K562 (cell line): Measurements from ENCODE around the gene EBI3. TPM values are rescaled to one million over a fixed set of nuclear protein-coding genes. Genes with fewer than 3 reads are reported as not detected.

ENCODE experiments used
- ARID2 ChIP-seq: fragments of 450-650 bp; IDR thresholded peaks from 2 replicates; pipeline ENCODE4 v1.6.1; 2017; ENCODE audit warnings: antibody characterized with exemption, mild to moderate bottlenecking
- BDP1 ChIP-seq: IDR thresholded peaks from 3 replicates; pipeline ENCODE4 v1.6.1; 2011; ENCODE audit not compliant: insufficient read length, insufficient read depth
- CBX1 ChIP-seq: sonication (generic); IDR thresholded peaks from 2 replicates; pipeline ENCODE4 v1.6.1; 2016; ENCODE audit warnings: antibody characterized with exemption, low read depth, mild to moderate bottlenecking
- CBX3 ChIP-seq, 2 experiments: IDR thresholded peaks; 1 replicate in 1 of 2; 2 replicates in 1 of 2; pipeline ENCODE4 v1.6.1; 2012; ENCODE audit warnings: inconsistent platforms in 2 of 2, low read length in 2 of 2, borderline replicate concordance in 1 of 2, control low read depth in 1 of 2
- CBX5 ChIP-seq: IDR thresholded peaks from 2 replicates; pipeline ENCODE4 v1.6.1; 2014; ENCODE audit warnings: low read depth, borderline replicate concordance
- CREBBP ChIP-seq: IDR thresholded peaks from one replicate; pipeline ENCODE4 v1.6.1; 2012; ENCODE audit warnings: low read depth, mild to moderate bottlenecking, control low read depth, inconsistent platforms, low read length
- HIVEP1 ChIP-seq: fragments of 250-450 bp; sonication (Bioruptor Pico); IDR thresholded peaks from 2 replicates; pipeline ENCODE4 v1.4.0; 2020; ENCODE audit warnings: mild to moderate bottlenecking
- MTA2 ChIP-seq: fragments of 450-650 bp; IDR thresholded peaks from 2 replicates; pipeline ENCODE4 v1.6.1; 2016; ENCODE audit warnings: low read depth
- MYNN ChIP-seq, 2 experiments: sonication (generic); formaldehyde crosslinking in 1 of 2; IDR thresholded peaks; 2 replicates each; pipeline versions ENCODE4 v1.5.0 to v1.6.1; 2016 to 2020; ENCODE audit warnings: antibody characterized with exemption in 1 of 2, missing genetic modification reagents in 1 of 2
- POLR3G ChIP-seq: IDR thresholded peaks from 2 replicates; pipeline ENCODE4 v1.6.1; 2011; ENCODE audit not compliant: insufficient read length, insufficient replicate concordance; ENCODE audit errors: extremely low read depth
- POU5F1 ChIP-seq: fragments of 150-350 bp; IDR thresholded peaks from 2 replicates; pipeline ENCODE4 v1.6.1; 2014; ENCODE audit warnings: borderline replicate concordance, low read length, low read depth, mild to moderate bottlenecking; ENCODE audit not compliant: partially characterized antibody
- RBBP5 ChIP-seq: fragments of 200-600 bp; sonication (generic); IDR thresholded peaks from 2 replicates; pipeline ENCODE4 v1.6.1; 2012; ENCODE audit warnings: borderline replicate concordance, mild to moderate bottlenecking, low read length, control low read depth, inconsistent platforms; ENCODE audit not compliant: insufficient read depth, poor library complexity, severe bottlenecking
- RBFOX2 ChIP-seq: fragments of 200-400 bp; formaldehyde crosslinking; IDR thresholded peaks from 2 replicates; pipeline ENCODE4 v1.6.1; 2017; ENCODE audit warnings: low read depth, mild to moderate bottlenecking, low read length, moderate library complexity
- RBM14 ChIP-seq: fragments of 200-400 bp; formaldehyde crosslinking; IDR thresholded peaks from 2 replicates; pipeline ENCODE4 v1.6.1; 2018; ENCODE audit warnings: low read depth, mild to moderate bottlenecking, low read length, moderate library complexity, borderline replicate concordance; ENCODE audit not compliant: insufficient read depth
- TAF9B ChIP-seq: fragments of 450-650 bp; IDR thresholded peaks from 2 replicates; pipeline ENCODE4 v1.6.1; 2018; ENCODE audit warnings: mild to moderate bottlenecking; ENCODE audit not compliant: partially characterized antibody
- ZNF197 ChIP-seq: fragments of 200-800 bp; sonication (Bioruptor generic); IDR thresholded peaks from 2 replicates; pipeline ENCODE4 v1.6.1; 2016; ENCODE audit warnings: low read depth, missing genetic modification characterization, missing compliant biosample characterization
- polyA plus RNA-seq, 8 experiments: library from polyadenylated mRNA; depleted of rRNA in 4 of 8; stranded (reverse) in 5 of 8; unstranded in 3 of 8; fragments of >200 nt; fragmentation: Nextera tagmentation in 2 of 8; fragmentation: Illumina TruSeq in 1 of 8; extraction: Ambion mirVana in 2 of 8; extraction: Trizol in 1 of 8; gene quantifications; 2 replicates each; pipeline versions ENCODE4 v1.2.1 to v1.2.3, GENCODE V29; 2011 to 2014; ENCODE audit warnings: inconsistent platforms in 1 of 8, missing spikeins in 1 of 8
- total RNA-seq, 7 experiments: library from RNA; depleted of rRNA in 6 of 7; stranded (reverse); fragments of >200 nt in 6 of 7; fragmentation: Illumina TruSeq in 2 of 7; extraction: Trizol in 2 of 7; gene quantifications; 2 replicates each; pipeline versions ENCODE4 v1.2.1 to v1.2.3, GENCODE V29; 2011 to 2021; ENCODE audit warnings: low replicate concordance in 1 of 7
- TF ChIP-seq, protein P1 (sequence below), 2 experiments: fragments of 250-450 bp in 1 of 2; fragments of 450-650 bp in 1 of 2; sonication (Bioruptor Pico) in 1 of 2; IDR thresholded peaks; 2 replicates each; pipeline versions ENCODE4 v1.6.1 to v1.8.0; 2016 to 2021; ENCODE audit warnings: mild to moderate bottlenecking in 2 of 2, moderate library complexity in 2 of 2, missing compliant biosample characterization in 1 of 2, missing genetic modification characterization in 1 of 2
- TF ChIP-seq, protein P2 (sequence below): fragments of 250-450 bp; sonication (Bioruptor Pico); IDR thresholded peaks from 2 replicates; pipeline ENCODE4 v1.5.0; 2021; ENCODE audit warnings: mild to moderate bottlenecking, borderline replicate concordance
- TF ChIP-seq, protein P3 (sequence below): fragments of 250-450 bp; sonication (Bioruptor Pico); IDR thresholded peaks from 2 replicates; pipeline ENCODE4 v1.8.0; 2022; ENCODE audit warnings: moderate library complexity, mild to moderate bottlenecking, inconsistent platforms
- TF ChIP-seq, protein P4 (sequence below): fragments of 450-650 bp; IDR thresholded peaks from 2 replicates; pipeline ENCODE4 v1.6.1; 2018; ENCODE audit warnings: mild to moderate bottlenecking, low read depth; ENCODE audit not compliant: partially characterized antibody

EBI3 gene
- total and polyA plus RNA-seq, 9 of the 15 experiments (the other 6 are each of a cell fraction or from before 2014, with no cell fraction given) = 0.08 to 0.35 (median 0.22) TPM; not detected in 6

DNA sequence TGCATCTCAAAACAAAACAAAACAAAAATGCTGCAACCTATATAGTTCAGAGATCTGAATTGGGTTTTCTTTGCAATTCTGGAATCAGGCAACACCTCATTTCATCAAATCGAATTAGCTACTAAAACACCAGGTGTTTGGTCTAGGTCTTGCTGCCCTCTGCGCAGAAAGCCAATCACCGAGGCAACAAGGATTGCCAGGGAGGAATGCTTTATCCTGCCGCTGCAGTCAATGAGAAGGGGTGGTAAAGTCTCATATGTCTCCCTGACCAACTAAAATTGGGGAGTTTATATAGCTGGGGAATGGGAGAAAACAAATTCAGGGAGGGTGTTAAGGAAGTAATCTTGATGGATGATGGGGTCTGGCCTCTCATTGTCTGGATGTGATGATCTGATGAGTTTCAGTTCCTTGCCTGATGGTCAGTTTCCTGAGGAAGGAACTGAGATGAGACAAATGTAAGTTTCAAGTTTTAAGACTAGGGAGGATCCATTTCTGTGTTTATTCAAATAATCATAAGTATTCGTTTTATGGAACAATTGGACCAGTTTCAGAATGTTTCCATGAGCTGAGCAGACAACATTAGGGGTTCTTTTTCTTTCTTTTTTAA lies 12.6 kb downstream of the EBI3 start (continued):
- TF ChIP-seq RBBP5 (no peak), CREBBP (no peak), CBX5 (peak; percentile 89), TAF9B (no peak), POLR3G (no peak), CBX1 (peak; percentile 84; the same call in 1 of the 2 replicates), MYNN (IDR thresholded peaks at IDR 0.05) (no peak), MYNN (CRISPR knock-in tag; IDR thresholded peaks at IDR 0.05) (no peak), HIVEP1 (CRISPR knock-in tag) (no peak), MTA2 (no peak), CBX3 (IDR thresholded peaks at IDR 0.05; ENCODE audit: borderline replicate concordance in 1 of 2, low read length in 2 of 2) (peak in 1 of 2 experiments; percentile 77; a peak in 2 of 3 replicates), BDP1 (no peak), POU5F1 (no peak), RBM14 (no peak), RBFOX2 (no peak), ARID2 (no peak), ZNF197 (CRISPR knock-in tag) (no peak)
- TF ChIP-seq, protein P1, sequence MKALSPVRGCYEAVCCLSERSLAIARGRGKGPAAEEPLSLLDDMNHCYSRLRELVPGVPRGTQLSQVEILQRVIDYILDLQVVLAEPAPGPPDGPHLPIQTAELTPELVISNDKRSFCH (CRISPR knock-in tag; IDR thresholded peaks at IDR 0.05) = no peak
- TF ChIP-seq, protein P1 (tag; IDR thresholded peaks at IDR 0.05) = no peak
- TF ChIP-seq, protein P2, sequence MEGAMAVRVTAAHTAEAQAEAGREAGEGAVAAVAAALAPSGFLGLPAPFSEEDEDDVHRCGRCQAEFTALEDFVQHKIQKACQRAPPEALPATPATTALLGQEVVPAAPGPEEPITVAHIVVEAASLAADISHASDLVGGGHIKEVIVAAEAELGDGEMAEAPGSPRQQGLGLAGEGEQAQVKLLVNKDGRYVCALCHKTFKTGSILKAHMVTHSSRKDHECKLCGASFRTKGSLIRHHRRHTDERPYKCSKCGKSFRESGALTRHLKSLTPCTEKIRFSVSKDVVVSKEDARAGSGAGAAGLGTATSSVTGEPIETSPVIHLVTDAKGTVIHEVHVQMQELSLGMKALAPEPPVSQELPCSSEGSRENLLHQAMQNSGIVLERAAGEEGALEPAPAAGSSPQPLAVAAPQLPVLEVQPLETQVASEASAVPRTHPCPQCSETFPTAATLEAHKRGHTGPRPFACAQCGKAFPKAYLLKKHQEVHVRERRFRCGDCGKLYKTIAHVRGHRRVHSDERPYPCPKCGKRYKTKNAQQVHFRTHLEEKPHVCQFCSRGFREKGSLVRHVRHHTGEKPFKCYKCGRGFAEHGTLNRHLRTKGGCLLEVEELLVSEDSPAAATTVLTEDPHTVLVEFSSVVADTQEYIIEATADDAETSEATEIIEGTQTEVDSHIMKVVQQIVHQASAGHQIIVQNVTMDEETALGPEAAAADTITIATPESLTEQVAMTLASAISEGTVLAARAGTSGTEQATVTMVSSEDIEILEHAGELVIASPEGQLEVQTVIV (CRISPR knock-in tag) = no peak
- TF ChIP-seq, protein P3, sequence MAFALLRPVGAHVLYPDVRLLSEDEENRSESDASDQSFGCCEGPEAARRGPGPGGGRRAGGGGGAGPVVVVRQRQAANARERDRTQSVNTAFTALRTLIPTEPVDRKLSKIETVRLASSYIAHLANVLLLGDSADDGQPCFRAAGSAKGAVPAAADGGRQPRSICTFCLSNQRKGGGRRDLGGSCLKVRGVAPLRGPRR (CRISPR knock-in tag) = no peak
- TF ChIP-seq, protein P4, sequence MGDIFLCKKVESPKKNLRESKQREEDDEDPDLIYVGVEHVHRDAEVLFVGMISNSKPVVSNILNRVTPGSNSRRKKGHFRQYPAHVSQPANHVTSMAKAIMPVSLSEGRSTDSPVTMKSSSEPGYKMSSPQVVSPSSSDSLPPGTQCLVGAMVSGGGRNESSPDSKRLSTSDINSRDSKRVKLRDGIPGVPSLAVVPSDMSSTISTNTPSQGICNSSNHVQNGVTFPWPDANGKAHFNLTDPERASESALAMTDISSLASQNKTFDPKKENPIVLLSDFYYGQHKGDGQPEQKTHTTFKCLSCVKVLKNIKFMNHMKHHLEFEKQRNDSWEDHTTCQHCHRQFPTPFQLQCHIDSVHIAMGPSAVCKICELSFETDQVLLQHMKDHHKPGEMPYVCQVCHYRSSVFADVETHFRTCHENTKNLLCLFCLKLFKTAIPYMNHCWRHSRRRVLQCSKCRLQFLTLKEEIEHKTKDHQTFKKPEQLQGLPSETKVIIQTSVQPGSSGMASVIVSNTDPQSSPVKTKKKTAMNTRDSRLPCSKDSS = peak; percentile 55
